IMR-90 (cell line): ENCODE results near the gene EMC8. TPM values are rescaled to one million over a fixed set of nuclear protein-coding genes. Genes with fewer than 3 reads are reported as not detected.

Experiments used
- ATAC-seq: fragments of 200-7000 bp; cut with Tn5 transposase; 2 replicates; pipeline ENCODE4 v1.9.1; 2020; ENCODE audit warnings: low read depth, mild to moderate bottlenecking, moderate library complexity
- BruUV-seq: library from RNA; stranded (reverse); fragments of 400-500 nt; replicated peaks from 2 replicates; lab custom pipeline; 2021; lab: Mats Ljungman, UMichigan
- CTCF ChIA-PET: fragments of 300-600 bp; formaldehyde crosslinking; extraction: SDS; loops from one replicate; lab custom pipeline; 2021; ENCODE audit warnings: antibody characterized with exemption; lab: Yijun Ruan, JAX
- POLR2A ChIA-PET: fragments of 300-600 bp; sonication (Branson Sonifier 250); formaldehyde crosslinking; loops from one replicate; lab custom pipeline; 2022; ENCODE audit warnings: antibody characterized with exemption; ENCODE audit not compliant: unreplicated experiment; lab: Charles Lee
- DNase-seq: peaks from one replicate; pipeline ENCODE4 v3.0.0; 2013
- H2AFZ ChIP-seq: replicated peaks from 2 replicates; pipeline ENCODE3; 2013; ENCODE audit warnings: low read length, mild to moderate bottlenecking; ENCODE audit not compliant: poor library complexity
- H2AK5ac ChIP-seq: 2 replicates; pipeline ENCODE4 v1.6.1; 2013; ENCODE audit warnings: low read depth, low read length, inconsistent platforms
- H2AK9ac ChIP-seq: replicated peaks from 2 replicates; pipeline ENCODE3; 2013; ENCODE audit warnings: mild to moderate bottlenecking, low read depth, low read length, moderate library complexity; ENCODE audit not compliant: poor library complexity
- H2BK120ac ChIP-seq: 2 replicates; pipeline ENCODE4 v1.6.1; 2013; ENCODE audit warnings: low read depth, low read length, inconsistent platforms
- H2BK15ac ChIP-seq: 3 replicates; pipeline ENCODE4 v1.6.1; 2013; ENCODE audit warnings: low read depth, low read length, inconsistent platforms
- H2BK20ac ChIP-seq: 2 replicates; pipeline ENCODE4 v1.6.1; 2013; ENCODE audit warnings: low read depth, mild to moderate bottlenecking, inconsistent platforms, low read length, moderate library complexity
- H2BK5ac ChIP-seq: 2 replicates; pipeline ENCODE4 v1.6.1; 2013; ENCODE audit warnings: mild to moderate bottlenecking, low read depth, low read length, inconsistent platforms; ENCODE audit not compliant: poor library complexity, severe bottlenecking
- H3K14ac ChIP-seq: replicated peaks from 2 replicates; pipeline ENCODE4 v1.6.1; 2013; ENCODE audit warnings: low read depth, low read length, inconsistent platforms
- H3K18ac ChIP-seq: 2 replicates; pipeline ENCODE4 v1.6.1; 2013; ENCODE audit warnings: low read depth, low read length, control low read depth
- H3K23ac ChIP-seq: 2 replicates; pipeline ENCODE4 v1.6.1; 2013; ENCODE audit warnings: low read depth, low read length, inconsistent platforms
- H3K27ac ChIP-seq: 2 replicates; pipeline ENCODE4 v1.5.1; 2013; ENCODE audit warnings: mild to moderate bottlenecking, control low read depth, low read length; ENCODE audit not compliant: insufficient read depth
- H3K27me3 ChIP-seq: 2 replicates; pipeline ENCODE4 v1.6.1; 2013; ENCODE audit warnings: low read length; ENCODE audit not compliant: control insufficient read depth, insufficient read depth
- H3K36me3 ChIP-seq: 2 replicates; pipeline ENCODE4 v1.6.1; 2013; ENCODE audit warnings: low read length, mixed read lengths; ENCODE audit not compliant: control insufficient read depth, insufficient read depth
- H3K4ac ChIP-seq: 2 replicates; pipeline ENCODE4 v1.6.1; 2013; ENCODE audit warnings: low read depth, low read length, inconsistent platforms
- H3K4me1 ChIP-seq: 2 replicates; pipeline ENCODE4 v1.6.1; 2013; ENCODE audit warnings: low read length, mixed read lengths; ENCODE audit not compliant: control insufficient read depth, insufficient read depth
- H3K4me2 ChIP-seq: 2 replicates; pipeline ENCODE4 v1.6.1; 2013; ENCODE audit warnings: low read depth, mild to moderate bottlenecking, control low read depth, low read length, moderate library complexity
- H3K4me3 ChIP-seq: 2 replicates; pipeline ENCODE4 v1.5.1; 2013; ENCODE audit warnings: low read depth, mild to moderate bottlenecking, control low read depth, low read length, moderate library complexity; ENCODE audit not compliant: insufficient read depth
- H3K56ac ChIP-seq: 2 replicates; pipeline ENCODE4 v1.6.1; 2013; ENCODE audit warnings: low read length, inconsistent platforms; ENCODE audit not compliant: insufficient read depth; ENCODE audit errors: extremely low read depth
- H3K79me1 ChIP-seq, 2 experiments: 2 replicates each; pipeline ENCODE4 v1.6.1; 2013; ENCODE audit warnings: low read length in 2 of 2, inconsistent platforms in 1 of 2, low read depth in 1 of 2
- H3K9ac ChIP-seq: 2 replicates; pipeline ENCODE4 v1.6.1; 2013; ENCODE audit warnings: low read depth, low read length, control low read depth
- H3K9me1 ChIP-seq: 2 replicates; pipeline ENCODE4 v1.6.1; 2013; ENCODE audit warnings: low read length, inconsistent platforms; ENCODE audit not compliant: insufficient read depth
- H3K9me3 ChIP-seq: 2 replicates; pipeline ENCODE4 v1.6.1; 2013; ENCODE audit warnings: low read length; ENCODE audit not compliant: control insufficient read depth, insufficient read depth
- H4K20me1 ChIP-seq: 2 replicates; pipeline ENCODE4 v1.6.1; 2013; ENCODE audit warnings: low read length, inconsistent platforms; ENCODE audit not compliant: insufficient read depth
- H4K5ac ChIP-seq: 2 replicates; pipeline ENCODE4 v1.6.1; 2013; ENCODE audit warnings: mild to moderate bottlenecking, low read depth, low read length, control low read depth
- H4K8ac ChIP-seq, 2 experiments: 2 replicates each; pipeline ENCODE4 v1.6.1; 2013; ENCODE audit warnings: low read depth in 2 of 2, low read length in 2 of 2, control low read depth in 1 of 2, inconsistent platforms in 1 of 2
- H4K91ac ChIP-seq: 2 replicates; pipeline ENCODE4 v1.6.1; 2013; ENCODE audit warnings: low read depth, low read length, inconsistent platforms; ENCODE audit not compliant: insufficient read depth
- RAD21 ChIP-seq: IDR thresholded peaks from 2 replicates; pipeline ENCODE4 v1.6.1; 2012; ENCODE audit warnings: low read length, improper control_type of control experiment
- WGBS, 2 experiments: methylation state at CpG; one replicate each; pipeline versions ENCODE4 v1.1.5 to v1.1.7; 2013; ENCODE audit warnings: missing lambda C conversion rate in 2 of 2; ENCODE audit not compliant: insufficient read length in 1 of 2; ENCODE audit errors: extremely low coverage in 2 of 2; 5-methylcytosine and 5-hydroxymethylcytosine counted together
- dilution Hi-C: fragments of 300-500 bp; cut with HindIII; formaldehyde crosslinking; loops from one replicate; pipeline ENCODE4 v1.14.3; 2018; ENCODE audit warnings: low sequenced_read_pairs; ENCODE audit not compliant: unreplicated experiment
- in situ Hi-C: fragments of 300-500 bp; cut with MboI; formaldehyde crosslinking; loops from 3 replicates; pipeline ENCODE4 v1.14.3; 2019; ENCODE audit warnings: low sequenced_read_pairs, inconsistent platforms, mixed read lengths
- intact Hi-C: fragments of 100-400 bp; cut with micrococcal nuclease; formaldehyde crosslinking; loops from 2 replicates; pipeline ENCODE4 v1.10.0; 2022
- polyA plus RNA-seq, 3 experiments: library from polyadenylated mRNA; depleted of rRNA; stranded (reverse); fragments of >200 nt; gene quantifications; 2 replicates each; pipeline ENCODE4 v1.2.3, GENCODE V29; 2012; ENCODE audit warnings: low replicate concordance in 1 of 3
- total RNA-seq: library from RNA; depleted of rRNA; stranded (reverse); fragments of >200 nt; gene quantifications from 2 replicates; pipeline ENCODE4 v1.2.3, GENCODE V29; 2012
- TF ChIP-seq, protein P1 (sequence below): conservative IDR thresholded peaks from 2 replicates; pipeline ENCODE4 v1.5.1; 2012; ENCODE audit warnings: mild to moderate bottlenecking, low read depth, low read length, improper control_type of control experiment

Gene EMC8
- total and polyA plus RNA-seq, 2 of the 4 experiments (the other 2 are of a cell fraction): 23.7 to 48.9 TPM

DNA sequence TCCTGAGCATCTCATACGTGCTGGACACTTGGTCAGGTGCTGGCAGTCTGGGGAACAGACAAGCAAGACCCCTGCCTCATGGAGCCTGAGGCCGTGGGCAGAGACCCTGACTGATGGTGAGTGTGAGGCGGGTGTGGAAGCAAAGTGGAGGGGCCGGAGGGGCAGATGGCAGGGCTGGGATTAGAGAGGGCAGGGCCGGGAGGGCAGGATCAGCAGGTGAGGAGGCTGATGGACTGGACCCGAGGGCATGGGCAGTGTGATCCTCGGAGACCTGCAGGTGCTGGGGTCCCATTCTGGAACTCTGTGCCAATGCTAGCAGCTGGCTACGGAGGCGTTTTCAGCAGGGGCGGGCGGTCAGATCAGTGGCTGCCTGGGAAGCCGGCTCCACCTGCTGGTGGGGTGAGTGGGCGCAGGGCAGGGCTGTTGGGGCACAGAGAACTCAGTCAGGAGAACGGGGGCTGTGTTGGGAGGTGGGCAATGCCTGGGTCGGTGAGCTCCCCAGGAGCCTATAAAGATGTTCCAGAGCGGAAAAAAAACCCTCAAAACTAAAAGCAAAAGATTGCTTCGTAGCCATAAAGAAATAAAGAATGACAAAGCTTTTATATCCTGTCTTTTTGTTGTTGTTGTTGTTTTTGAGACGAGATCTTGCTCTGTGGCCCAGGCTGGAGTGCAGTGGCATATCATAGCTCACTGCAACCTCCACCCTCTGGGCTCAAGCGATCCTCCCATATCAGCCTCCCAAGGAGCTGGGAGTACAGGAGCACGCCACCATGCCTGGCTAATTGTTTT lies 39.5 kb downstream of the EMC8 start:
- no peak overlapping the region for H2BK5ac ChIP-seq
- H2BK120ac ChIP-seq: no peak overlapping the region
- no peak overlapping the region for H2AFZ ChIP-seq
- WGBS, 2 experiments: 83% methylated on average over 7 of the region's 20 CpGs; no CpG with 5 or more reads in 1 of the 2 experiments
- peaks cover 8% of the 10 kb centered on the region for H3K9me1 ChIP-seq
- ATAC-seq (no peak), DNase-seq (no peak)
- dilution Hi-C loops: no loop called here
- no peak overlapping the region for H3K14ac ChIP-seq
- H3K4me2 ChIP-seq: no peak overlapping the region
- peaks cover 11% of the 10 kb centered on the region for H3K4me1 ChIP-seq
- intact Hi-C loops: no loop called here
- TF ChIP-seq, protein P1, sequence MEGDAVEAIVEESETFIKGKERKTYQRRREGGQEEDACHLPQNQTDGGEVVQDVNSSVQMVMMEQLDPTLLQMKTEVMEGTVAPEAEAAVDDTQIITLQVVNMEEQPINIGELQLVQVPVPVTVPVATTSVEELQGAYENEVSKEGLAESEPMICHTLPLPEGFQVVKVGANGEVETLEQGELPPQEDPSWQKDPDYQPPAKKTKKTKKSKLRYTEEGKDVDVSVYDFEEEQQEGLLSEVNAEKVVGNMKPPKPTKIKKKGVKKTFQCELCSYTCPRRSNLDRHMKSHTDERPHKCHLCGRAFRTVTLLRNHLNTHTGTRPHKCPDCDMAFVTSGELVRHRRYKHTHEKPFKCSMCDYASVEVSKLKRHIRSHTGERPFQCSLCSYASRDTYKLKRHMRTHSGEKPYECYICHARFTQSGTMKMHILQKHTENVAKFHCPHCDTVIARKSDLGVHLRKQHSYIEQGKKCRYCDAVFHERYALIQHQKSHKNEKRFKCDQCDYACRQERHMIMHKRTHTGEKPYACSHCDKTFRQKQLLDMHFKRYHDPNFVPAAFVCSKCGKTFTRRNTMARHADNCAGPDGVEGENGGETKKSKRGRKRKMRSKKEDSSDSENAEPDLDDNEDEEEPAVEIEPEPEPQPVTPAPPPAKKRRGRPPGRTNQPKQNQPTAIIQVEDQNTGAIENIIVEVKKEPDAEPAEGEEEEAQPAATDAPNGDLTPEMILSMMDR: peak; percentile 36; the same call in 1 of the 2 replicates
- TF ChIP-seq RAD21: no peak
- H4K8ac ChIP-seq: no peak overlapping the region
- H2AK5ac ChIP-seq: 0 out of 2 replicates have a peak overlapping the region, but pooled peaks have one; percentile 64
- no peaks in the 10 kb centered on the region for H3K36me3 ChIP-seq
- ChIA-PET CTCF (interaction anchor here (1.2 kb wide), 1 partner anchor 18 kb away, joined by 4 read pairs; no protein-coding TSS in a partner anchor), POLR2A (no interaction called here)
- no TSS peak for BruUV-seq
- H2BK15ac ChIP-seq: no peak overlapping the region
- H3K9me3 ChIP-seq: no peaks in the 10 kb centered on the region
- no peak overlapping the region for H3K27ac ChIP-seq
- peaks cover 7% of the 10 kb centered on the region; the same call in 1 of the 2 replicates for H4K20me1 ChIP-seq
- no peak overlapping the region for H2AK9ac ChIP-seq
- H3K4me3 ChIP-seq: no peak overlapping the region
- in situ Hi-C loops: no loop called here
- H3K18ac ChIP-seq: no peak overlapping the region
- no peaks in the 10 kb centered on the region; the same call in 1 of the 2 replicates for H3K27me3 ChIP-seq
- H3K23ac ChIP-seq: no peak overlapping the region
- no peak overlapping the region for H3K9ac ChIP-seq
- no peak overlapping the region for H4K91ac ChIP-seq
- H3K79me1 ChIP-seq: no peaks in the 10 kb centered on the region; a peak in 1 of 4 replicates
- no peak overlapping the region for H4K5ac ChIP-seq
- no peak overlapping the region for H3K4ac ChIP-seq
- no peak overlapping the region for H3K56ac ChIP-seq
- H2BK20ac ChIP-seq: no peak overlapping the region
